Gastrocnemius medialis (tissue), 4 donors: ENCODE results near the gene PTPN3.

Experiments used
- POLR2A ChIP-seq, 2 donors: fragments of 450-650 bp; IDR thresholded peaks; one replicate each; pipeline ENCODE4 v1.6.1; 2017; ENCODE audit warnings: antibody characterized with exemption in 2 of 2, mild to moderate bottlenecking in 2 of 2, moderate library complexity in 2 of 2
- TF ChIP-seq, protein P1 (sequence below), 5 experiments: fragments of 450-650 bp in 3 of 5; fragments of 200-600 bp in 2 of 5; sonication (generic) in 2 of 5; IDR thresholded peaks in 4 of 5; conservative IDR thresholded peaks in 1 of 5; 1 replicate in 4 of 5; 2 replicates in 1 of 5; pipeline ENCODE4 v1.5.1; 2016 to 2019; ENCODE audit warnings: antibody characterized with exemption in 5 of 5, mild to moderate bottlenecking in 3 of 5, moderate library complexity in 3 of 5

DNA sequence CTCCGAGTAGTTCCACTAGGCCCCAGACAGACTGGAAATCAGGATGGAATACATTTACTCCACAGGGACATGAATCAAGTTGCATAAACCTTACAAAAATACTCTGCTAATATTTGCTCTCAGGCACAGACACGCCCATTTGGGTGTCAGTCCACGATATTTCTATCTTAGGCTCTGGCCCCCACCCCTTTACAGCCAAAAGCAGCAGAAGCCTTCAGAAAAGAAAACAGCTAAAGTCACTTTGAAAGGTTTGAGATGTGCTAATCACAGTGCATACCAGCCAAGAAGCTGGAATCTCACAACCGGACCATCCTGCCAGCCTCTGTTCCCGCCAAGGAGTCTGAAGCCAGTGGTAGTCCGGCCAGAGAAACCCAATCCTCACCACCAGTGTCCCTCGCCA is 22.6 kb downstream of the PTPN3 start:
- TF ChIP-seq, protein P1, sequence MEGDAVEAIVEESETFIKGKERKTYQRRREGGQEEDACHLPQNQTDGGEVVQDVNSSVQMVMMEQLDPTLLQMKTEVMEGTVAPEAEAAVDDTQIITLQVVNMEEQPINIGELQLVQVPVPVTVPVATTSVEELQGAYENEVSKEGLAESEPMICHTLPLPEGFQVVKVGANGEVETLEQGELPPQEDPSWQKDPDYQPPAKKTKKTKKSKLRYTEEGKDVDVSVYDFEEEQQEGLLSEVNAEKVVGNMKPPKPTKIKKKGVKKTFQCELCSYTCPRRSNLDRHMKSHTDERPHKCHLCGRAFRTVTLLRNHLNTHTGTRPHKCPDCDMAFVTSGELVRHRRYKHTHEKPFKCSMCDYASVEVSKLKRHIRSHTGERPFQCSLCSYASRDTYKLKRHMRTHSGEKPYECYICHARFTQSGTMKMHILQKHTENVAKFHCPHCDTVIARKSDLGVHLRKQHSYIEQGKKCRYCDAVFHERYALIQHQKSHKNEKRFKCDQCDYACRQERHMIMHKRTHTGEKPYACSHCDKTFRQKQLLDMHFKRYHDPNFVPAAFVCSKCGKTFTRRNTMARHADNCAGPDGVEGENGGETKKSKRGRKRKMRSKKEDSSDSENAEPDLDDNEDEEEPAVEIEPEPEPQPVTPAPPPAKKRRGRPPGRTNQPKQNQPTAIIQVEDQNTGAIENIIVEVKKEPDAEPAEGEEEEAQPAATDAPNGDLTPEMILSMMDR (IDR thresholded peaks at IDR 0.05 in 4 of 5, conservative IDR thresholded peaks at IDR 0.05 in 1 of 5), result no peak
- peak in 1 of 2 donors; percentile 46 for TF ChIP-seq POLR2A (IDR thresholded peaks at IDR 0.05)
